H7 (cell line): ENCODE measurements around the gene FCRL2. TPM values are rescaled to one million over a fixed set of nuclear protein-coding genes. Genes with fewer than 3 reads are reported as not detected.
A peak's percentile ranks its signal among the peaks of the same experiment; 100 is the strongest.
"Not testable (repeated sequence)": the region's sequence is repeated elsewhere in the genome, so short reads cannot be mapped to it uniquely, and the experiment has no call there.

Experiments
- DNase-seq: peaks from one replicate; pipeline ENCODE4 v3.0.0; 2012
- H3K27me3 ChIP-seq: 2 replicates; pipeline ENCODE4 v1.6.0; 2011; ENCODE audit warnings: mild to moderate bottlenecking, low read length; ENCODE audit not compliant: control insufficient read depth, insufficient read depth
- H3K36me3 ChIP-seq: replicated peaks from 2 replicates; pipeline ENCODE4 v1.5.1; 2011; ENCODE audit warnings: low read length; ENCODE audit not compliant: control insufficient read depth, insufficient read depth
- H3K4me3 ChIP-seq: 2 replicates; pipeline ENCODE4 v1.5.1; 2011; ENCODE audit warnings: low read depth, mild to moderate bottlenecking, control low read depth, low read length, moderate library complexity; ENCODE audit not compliant: insufficient read depth
- total RNA-seq: library from RNA; depleted of rRNA; stranded (reverse); fragments of >200 nt; shearing (Covaris generic); gene quantifications from 2 replicates; pipeline ENCODE4 v1.2.3, GENCODE V29; 2014

Gene FCRL2
- total RNA-seq, 1 experiment from 2014 or later = not detected

DNA sequence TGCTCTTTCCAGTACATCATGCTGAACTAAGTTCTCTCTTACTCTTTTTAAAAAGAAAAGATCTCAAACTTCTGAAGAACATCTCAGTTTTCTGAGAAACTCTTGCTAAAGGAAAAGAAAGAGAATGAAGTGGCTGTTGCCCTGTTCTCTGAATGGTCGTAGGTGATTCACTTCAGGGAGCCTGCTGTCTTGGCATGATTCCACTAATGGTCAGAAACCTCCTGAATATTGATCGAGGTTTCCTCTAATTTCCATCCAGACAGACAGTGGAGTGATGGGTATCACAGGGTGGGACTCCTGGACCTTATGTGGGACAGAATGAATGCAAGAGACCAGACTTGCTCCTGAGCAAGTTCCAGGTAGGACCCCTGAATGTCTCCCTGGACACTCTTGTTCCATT, 2.5 kb downstream of the FCRL2 start:
- H3K36me3 ChIP-seq = no peaks in the 10 kb centered on the region
- H3K4me3 ChIP-seq = no peak overlapping the region
- H3K27me3 ChIP-seq = no peaks in the 10 kb centered on the region; the same call in 1 of the 2 replicates
- DNase-seq = no peak

DNA sequence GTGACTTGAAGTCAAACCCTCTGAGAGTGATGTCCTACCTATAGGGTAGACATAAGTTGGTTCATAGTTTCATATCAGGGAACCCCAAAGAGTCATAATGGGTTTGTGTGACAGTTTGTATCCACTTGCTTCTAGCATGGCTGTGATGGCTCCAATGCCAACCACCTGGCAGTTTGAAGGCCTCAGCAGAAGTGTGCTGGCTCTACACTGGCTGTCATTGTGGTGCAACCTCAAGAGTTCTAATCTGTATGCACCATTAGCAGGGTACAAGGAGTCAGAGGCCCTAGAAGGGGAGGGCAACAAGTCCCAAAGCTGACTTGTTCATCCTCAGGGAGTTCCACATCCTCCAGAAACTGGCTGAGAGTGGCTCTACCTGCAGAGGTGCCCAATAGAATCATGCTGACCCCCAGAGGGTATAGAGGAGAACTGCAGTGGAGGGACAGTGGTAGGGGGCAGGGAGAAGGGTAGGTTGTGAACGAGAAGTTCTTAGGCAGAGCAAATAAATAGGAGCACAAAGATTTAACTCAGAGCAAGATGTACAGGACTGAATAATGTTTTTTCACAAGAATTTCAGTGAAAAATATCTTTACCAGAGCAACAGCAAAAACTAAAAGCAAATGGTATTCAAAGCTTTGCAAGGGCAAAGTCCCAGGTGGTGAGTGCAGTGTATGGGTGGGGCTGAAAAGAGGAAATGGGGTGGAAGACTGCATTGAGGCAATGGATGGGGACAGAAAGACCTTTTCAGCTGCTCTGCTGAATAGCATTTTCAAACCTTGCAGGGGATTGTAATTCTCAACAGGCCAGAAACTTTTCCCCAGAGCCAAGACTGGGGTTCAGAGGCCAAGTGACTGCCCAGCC, 3.2 kb downstream of the FCRL2 start:
- Histone ChIP-seq H3K36me3 (no peaks in the 10 kb centered on the region), H3K4me3 (no peak overlapping the region), H3K27me3 (no peaks in the 10 kb centered on the region; the same call in 1 of the 2 replicates)
- peak; percentile 70 for DNase-seq

DNA sequence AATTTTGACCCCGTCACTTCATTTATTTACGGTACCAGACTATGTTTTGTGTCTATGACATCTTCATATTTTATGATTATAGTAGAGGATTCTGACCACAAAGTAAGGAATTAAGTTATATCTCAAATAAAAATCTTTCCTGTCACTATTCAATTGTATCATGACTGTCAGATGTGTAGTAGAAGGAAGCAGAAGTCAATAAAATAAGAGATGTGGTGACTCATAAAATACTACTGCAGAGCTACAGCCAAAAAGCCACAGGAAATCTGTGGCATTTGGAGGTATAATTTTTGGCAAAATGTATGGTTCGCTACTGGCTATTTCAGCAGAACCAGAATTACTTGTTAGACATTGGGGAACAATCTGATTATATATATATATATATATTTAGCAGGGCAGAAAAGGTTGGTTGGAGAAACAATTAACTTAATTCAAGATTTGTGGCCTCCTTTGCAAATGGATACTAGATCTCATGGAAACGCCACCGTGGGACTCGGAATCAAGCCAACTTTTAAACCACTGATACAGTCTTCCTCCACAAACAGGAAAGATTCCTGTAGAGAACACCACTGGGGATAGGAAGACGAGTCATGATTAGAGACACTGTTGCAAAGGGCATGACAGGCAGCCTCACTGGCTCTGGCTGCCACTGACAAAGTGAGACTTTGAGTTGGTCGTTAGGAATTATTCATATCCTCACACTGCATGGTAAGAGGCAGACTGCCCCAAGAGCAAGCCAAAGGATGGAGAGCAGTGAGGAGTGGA, 5.1 kb downstream of the FCRL2 start:
- H3K36me3 ChIP-seq = no peaks in the 10 kb centered on the region
- DNase-seq = no peak
- H3K27me3 ChIP-seq = no peaks in the 10 kb centered on the region; the same call in 1 of the 2 replicates
- no peak overlapping the region for H3K4me3 ChIP-seq

DNA sequence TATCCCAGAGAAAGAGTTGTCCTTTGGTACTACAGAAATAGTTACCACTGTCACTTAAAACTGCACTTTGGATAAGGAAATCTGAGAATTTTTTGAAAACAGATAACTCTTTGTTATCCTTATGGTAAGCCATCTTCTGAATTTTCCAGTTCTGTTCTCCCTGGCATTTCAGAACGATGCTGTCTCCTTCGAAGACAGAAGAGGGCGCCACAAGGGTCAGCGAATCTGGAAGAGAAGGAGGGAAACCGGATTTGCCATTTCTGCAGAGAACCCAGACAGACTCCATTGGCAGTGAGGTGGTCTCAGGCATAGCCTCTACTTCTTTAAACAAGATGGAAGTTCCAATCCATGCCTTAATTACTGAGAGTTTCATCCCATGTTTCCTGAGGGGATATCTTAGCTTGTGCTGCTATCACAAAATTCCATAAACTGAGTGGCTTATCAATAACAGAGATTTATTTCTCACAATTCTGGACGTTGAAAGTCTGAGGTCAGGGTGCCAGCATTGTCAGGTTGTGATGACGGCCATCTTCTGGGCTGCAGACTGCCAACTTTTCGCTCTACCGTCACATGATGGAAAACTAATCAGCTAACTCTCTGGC, 6.4 kb downstream of the FCRL2 start:
- no peak overlapping the region for H3K4me3 ChIP-seq
- peak; percentile 56 for DNase-seq
- H3K36me3 ChIP-seq = no peaks in the 10 kb centered on the region
- no peaks in the 10 kb centered on the region; the same call in 1 of the 2 replicates for H3K27me3 ChIP-seq

DNA sequence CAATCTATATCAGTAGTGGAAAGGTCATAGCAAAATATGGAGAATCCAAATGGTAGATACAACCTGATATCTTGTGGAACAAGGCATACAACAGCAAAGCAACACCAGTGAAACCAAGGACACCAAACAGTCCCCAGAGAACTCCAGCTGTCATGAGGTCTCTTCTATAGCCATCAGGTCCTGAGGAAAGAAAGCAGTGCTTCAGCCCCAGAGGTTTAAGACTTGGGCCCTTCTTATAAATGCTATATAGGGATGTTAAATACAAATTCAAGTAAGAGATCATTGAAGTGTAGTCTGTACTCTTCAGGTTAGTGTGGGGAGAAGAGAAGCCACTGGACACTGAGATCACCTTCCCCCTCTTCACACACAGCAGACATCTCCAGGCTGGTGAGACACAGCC, 10.1 kb downstream of the FCRL2 start:
- Histone ChIP-seq H3K36me3 (no peaks in the 10 kb centered on the region), H3K27me3 (no peaks in the 10 kb centered on the region), H3K4me3 (no peak overlapping the region)
- DNase-seq = no peak

DNA sequence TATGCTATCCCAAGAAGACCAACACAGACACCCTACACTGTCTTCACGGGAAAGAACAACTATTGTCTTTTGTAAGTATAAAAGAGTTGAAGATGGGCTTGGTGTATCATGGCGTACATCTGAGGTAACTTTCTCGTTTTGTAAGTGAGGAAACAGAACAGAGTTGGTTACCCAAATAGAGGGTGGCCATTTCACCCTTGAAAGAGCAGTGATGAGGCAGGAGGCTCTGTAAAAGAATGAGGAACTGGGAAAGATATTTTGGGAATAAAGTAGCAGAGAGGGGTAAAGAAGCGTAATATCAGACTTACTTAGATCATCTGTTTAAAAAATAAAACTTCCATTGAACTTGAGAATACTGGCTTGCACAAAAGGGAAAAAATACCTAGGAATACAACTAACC, 18.9 kb downstream of the FCRL2 start:
- no peak overlapping the region for H3K4me3 ChIP-seq
- no peaks in the 10 kb centered on the region for H3K36me3 ChIP-seq
- DNase-seq = no peak
- no peaks in the 10 kb centered on the region for H3K27me3 ChIP-seq

DNA sequence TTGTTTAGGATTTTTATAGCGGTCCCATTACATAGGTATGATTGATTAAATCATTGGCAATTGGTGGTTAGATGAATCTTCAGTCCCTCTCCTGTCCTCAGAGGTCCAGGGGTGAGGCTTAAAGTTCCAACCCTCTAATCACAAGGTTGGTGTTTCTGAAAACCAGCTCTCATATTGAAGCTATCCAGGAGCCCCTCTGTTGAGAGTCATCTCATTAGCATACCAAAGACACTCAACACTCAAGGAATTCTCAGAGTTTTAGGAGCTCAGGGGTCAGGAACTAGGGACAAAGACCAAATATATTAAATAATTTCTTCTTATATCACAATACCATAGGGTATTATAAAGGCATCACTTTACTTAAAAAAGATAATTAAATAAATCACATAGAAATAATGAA, 23.3 kb downstream of the FCRL2 start:
- Histone ChIP-seq H3K4me3 (no peak overlapping the region), H3K36me3 (no peaks in the 10 kb centered on the region), H3K27me3 (no peaks in the 10 kb centered on the region)
- DNase-seq = peak; percentile 15

DNA sequence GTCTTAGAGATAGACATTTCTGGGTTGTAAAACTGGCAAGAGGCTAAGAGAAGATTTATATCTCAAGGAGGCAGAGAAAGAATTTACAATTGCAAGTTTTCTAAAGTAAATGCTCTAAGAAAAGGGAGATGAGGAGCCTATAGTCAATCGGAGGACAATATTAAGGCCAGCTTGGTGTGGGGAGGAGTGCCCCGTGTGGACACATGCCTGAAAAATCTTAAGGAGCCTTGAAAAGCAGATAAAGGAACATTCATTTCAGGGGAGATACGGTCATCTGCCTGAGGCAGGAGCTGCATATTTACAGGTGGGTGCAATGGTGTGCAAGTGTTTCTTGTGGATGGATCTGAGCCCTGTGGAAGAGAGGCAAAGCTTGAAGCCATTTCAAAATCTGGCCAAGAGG, 25.6 kb downstream of the FCRL2 start:
- no peak overlapping the region for H3K4me3 ChIP-seq
- peak; percentile 27 for DNase-seq
- no peaks in the 10 kb centered on the region for H3K36me3 ChIP-seq
- H3K27me3 ChIP-seq = no peaks in the 10 kb centered on the region

DNA sequence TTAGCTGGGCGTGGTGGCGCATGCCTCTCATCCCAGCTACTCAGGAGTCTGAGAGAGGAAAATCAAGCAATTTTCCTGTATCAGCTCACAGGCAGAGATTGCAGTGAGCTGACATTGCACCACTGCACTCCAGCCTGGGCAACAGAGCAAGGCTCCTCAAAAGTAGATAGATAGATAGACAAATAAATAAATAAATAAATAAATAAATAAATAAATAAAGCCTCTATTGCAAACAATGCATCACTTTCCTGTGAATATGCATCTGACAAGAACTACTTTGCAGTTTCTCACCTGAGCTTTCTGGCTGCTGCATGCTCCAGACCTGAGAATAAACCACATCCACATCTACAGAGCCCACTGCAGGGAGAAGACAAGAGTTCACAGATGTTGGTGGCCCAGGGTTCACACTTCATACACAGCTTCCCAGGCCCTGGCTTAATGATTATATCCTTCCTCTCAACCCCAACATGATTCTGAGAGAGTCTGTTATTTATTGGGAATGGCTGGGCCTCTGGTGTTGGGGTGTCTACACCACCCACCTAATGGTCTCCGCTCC, 28.6 kb downstream of the FCRL2 start:
- DNase-seq = no peak
- no peak overlapping the region for H3K4me3 ChIP-seq
- H3K36me3 ChIP-seq = no peaks in the 10 kb centered on the region
- H3K27me3 ChIP-seq = no peaks in the 10 kb centered on the region

DNA sequence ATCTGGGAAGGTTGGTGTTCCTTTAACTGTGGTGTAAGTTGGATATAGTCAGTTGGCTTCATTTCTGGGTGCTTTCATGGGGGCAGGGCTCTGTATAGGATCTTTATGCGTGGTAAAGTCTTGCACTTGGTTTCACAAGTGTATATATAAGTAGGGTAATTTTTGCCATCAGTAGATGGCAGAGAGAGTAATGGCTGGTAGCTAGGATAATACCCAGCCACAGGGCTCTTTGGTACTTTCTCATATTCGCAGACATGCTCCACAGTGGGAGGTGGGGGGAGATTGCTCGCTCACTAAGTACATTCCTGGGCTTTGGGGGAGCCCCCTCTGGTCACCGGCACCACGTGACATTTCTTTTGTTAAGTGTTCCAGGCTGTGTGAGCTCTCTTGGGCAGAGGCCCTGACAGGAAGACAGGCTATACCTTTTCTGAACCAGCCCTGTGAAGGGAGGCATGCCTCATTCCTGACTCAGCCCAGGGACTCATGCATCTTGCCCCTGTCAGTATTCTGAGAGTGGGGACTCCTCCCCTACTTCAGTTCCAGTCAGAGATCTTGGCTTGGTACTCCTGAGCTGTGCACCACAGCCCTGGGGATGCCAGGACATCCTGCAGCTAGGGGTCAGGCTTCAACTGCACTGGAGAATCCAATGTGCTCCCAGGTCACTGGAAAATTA, 37.6 kb downstream of the FCRL2 start:
- no peaks in the 10 kb centered on the region for H3K36me3 ChIP-seq

DNA sequence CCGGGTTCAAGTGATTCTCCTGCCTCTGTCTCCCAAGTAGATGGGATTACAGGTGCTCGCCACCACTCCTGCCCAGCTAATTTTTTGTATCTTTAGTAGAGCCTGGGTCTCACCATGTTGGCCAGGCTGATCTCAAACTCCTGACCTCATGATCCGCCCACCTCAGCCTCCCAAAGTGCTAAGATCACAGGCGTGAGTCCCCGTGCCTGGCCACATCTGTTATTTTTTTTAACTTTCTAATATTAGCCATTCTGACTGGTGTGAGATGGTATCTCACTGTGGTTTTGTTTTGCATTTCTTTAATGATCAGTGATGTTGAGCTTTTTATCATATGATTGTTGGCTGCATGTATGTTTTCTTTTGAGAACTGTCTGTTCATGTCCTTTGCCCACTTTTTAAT, 40.9 kb downstream of the FCRL2 start:
- DNase-seq, H3K27me3 ChIP-seq, H3K36me3 ChIP-seq: not testable (repeated sequence)

More for the DNA sequence above, 37.6 kb downstream of the FCRL2 start:
- Histone ChIP-seq H3K4me3 (no peak overlapping the region), H3K27me3 (no peaks in the 10 kb centered on the region)
- DNase-seq = peak; percentile 10

DNA sequence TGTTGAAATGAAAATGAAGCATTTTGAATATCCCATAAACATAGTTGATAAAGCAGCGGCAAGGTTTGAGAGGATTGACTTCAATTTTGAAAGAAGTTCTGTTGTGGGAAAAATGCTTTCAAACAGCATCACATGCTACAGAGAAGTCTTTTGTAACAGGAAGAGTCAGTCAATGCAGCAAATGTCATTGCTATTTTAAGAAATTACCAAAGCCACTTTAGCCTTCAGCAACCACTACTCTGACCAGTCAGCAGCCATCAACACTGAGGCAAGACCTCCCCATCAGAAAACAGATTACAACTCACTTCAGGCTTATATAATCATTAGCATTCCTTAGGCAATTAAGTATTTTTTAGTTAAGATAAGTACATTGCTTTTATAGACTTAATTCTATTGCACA, 42.6 kb downstream of the FCRL2 start:
- Histone ChIP-seq H3K27me3 (no peaks in the 10 kb centered on the region), H3K36me3 (no peaks in the 10 kb centered on the region), H3K4me3 (no peak overlapping the region)
- no peak for DNase-seq

More for the DNA sequence above, 40.9 kb downstream of the FCRL2 start:
- not testable (repeated sequence) for H3K4me3 ChIP-seq

DNA sequence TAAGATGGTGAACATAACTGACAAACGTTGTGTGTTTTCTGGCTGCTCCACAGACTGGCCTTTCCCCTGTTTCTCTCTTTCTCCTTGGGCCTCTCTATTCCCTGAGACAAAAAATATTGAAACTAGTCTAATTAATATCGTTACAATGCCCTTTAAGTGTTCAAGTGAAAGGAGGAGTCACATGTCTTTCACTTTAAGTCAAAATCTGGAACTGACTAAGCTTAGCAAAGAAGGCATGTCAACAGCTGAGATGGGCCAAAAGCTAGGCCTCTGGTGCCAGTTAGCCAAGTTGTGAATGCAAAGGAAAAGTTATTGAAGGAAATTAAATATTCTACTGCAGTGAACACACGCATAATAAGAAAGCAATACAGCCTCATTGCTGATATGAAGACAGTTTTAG, 44.2 kb downstream of the FCRL2 start:
- Histone ChIP-seq H3K27me3 (no peaks in the 10 kb centered on the region), H3K4me3 (no peak overlapping the region), H3K36me3 (no peaks in the 10 kb centered on the region)
- DNase-seq = no peak

DNA sequence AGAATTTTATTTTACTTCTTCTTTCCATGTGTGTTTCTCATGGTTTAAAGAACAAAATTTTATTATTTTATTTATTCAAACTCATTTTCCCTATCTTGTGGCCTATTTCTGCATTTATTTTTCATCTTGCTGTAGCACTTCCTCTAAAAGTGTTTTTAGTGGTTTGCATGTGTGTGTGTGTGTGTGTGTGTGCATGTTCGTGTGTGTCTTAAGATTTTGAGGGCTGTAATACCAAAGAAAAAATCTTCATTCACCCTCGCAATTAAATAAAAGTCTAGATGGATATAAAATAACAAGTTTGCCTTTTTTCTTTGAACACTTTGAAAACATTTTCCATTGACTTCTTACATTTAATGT, 51.7 kb downstream of the FCRL2 start:
- H3K27me3 ChIP-seq = no peaks in the 10 kb centered on the region

More for the DNA sequence above, 51.7 kb downstream of the FCRL2 start:
- Histone ChIP-seq H3K4me3 (no peak overlapping the region), H3K36me3 (no peaks in the 10 kb centered on the region)
- no peak for DNase-seq
